ENCODE data around the gene ARFGAP3.

GRCh38 chr22:42764895-42765363, 92.1 kb downstream of the ARFGAP3 start:
- no peak for TF ChIP-seq POLR2A (IDR thresholded peaks at IDR 0.05)
- no peak for TF ChIP-seq CTCF (IDR thresholded peaks at IDR 0.05)

Data from heart left ventricle (tissue), 13 donors.